SIG-M5 treated with dmso at 0.1 percent for 504 hours (cell line): Measurements from ENCODE around the gene GMPPB.

ENCODE experiments used
- DNase-seq: peaks from one replicate; lab custom pipeline; 2025; ENCODE audit not compliant: unreplicated experiment; lab: John Stamatoyannopoulos, UW

The GMPPB gene

GRCh38 chr3:49673121-49673714, 50.5 kb downstream of the GMPPB start:
- no peak for DNase-seq

GRCh38 chr3:49671291-49672288, 52.2 kb downstream of the GMPPB start:
- DNase-seq = no peak

- no peak for DNase-seq
Observed at GRCh38 chr3:49670940-49671290, 52.8 kb downstream of the GMPPB start.
